NCI-H1694 treated with DMSO at 0.1 percent for 48 hours (cell line): ENCODE results near the gene CNRIP1.
"Not testable (repeated sequence)": the region's sequence is repeated elsewhere in the genome, so short reads cannot be mapped to it uniquely, and the experiment has no call there.

Source experiments
- DNase-seq: peaks from one replicate; lab custom pipeline; 2025; lab: John Stamatoyannopoulos, UW

Gene CNRIP1

GRCh38 chr2:68319398-68320117, at the start of gene CNRIP1:
CNRIP1 (minus strand) TSS chr2:68319949; CDS start chr2:68319400, 549 bp downstream.
- peak; percentile 61 for DNase-seq

GRCh38 chr2:68369337-68369734, 49.6 kb upstream of the CNRIP1 start:
- no peak for DNase-seq

GRCh38 chr2:68368654-68369336, 49.0 kb upstream of the CNRIP1 start:
- no peak for DNase-seq

- DNase-seq: no peak
Measured at GRCh38 chr2:68367953-68368653, 48.4 kb upstream of the CNRIP1 start.

- no peak for DNase-seq
Measured at GRCh38 chr2:68366083-68366560, 46.4 kb upstream of the CNRIP1 start.

- DNase-seq: no peak
Measured at GRCh38 chr2:68365087-68365486, 45.3 kb upstream of the CNRIP1 start, which contains the start of gene PLEK. PLEK (plus strand) TSS chr2:68365282; CDS start chr2:68365352, 70 bp downstream.

DNA sequence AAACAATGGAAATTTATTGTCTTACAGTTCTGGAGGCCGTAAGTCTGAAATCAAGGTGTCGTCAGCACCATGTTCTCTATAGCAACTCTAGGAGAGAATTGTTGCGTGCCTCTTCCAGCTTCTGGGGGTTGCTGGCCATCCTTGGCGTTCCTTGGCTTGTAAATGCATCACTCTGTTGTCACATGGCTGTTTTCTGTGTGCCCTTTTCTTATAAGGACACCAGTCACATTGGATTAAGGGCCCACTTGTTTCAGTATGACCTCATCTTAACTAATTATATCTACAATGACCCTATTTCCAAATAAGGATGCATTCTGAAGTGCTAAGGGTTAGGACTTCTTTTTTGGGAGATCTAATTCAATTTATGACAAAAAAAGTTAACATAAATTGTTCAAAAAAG, 44.0 kb upstream of the CNRIP1 start:
- DNase-seq: no peak

DNA sequence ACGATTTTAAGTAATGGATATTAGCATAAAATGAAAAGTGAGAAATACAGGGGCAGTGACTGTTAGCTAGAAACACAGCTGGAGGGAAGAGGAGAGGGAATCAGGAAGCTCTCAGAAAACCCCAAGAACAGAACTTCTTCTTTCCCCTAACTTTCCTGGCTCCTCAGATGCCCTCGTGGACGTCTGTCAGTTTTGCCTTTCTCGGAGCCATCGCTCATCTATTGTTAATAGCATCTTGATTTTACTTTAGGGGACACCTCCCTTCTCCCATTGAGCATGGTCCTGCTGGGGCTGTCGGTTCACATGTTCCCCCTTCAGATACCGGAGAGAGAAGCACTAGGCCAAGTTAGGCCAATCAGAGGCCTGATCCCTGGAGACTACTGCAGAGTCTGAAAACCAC, 43.0 kb upstream of the CNRIP1 start:
- DNase-seq: no peak

DNA sequence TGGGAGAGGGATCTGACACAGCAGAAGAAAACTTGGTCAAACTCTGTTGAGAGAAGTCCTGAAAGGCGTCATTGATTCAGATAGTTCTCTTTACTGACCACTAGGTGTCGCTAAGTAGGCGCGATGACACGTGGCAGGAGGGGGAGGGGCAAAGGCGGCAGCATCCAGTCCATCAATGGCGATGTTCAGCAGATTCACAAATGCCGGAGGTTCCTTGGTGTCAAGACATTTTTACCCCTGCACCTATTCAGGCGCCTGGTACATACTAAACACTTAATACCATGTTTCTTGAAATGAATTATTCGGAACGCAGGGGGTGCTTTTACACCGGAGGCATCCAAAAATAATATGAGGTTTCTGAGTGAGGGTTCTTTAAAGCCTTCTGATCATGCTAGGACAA, 42.3 kb upstream of the CNRIP1 start:
- DNase-seq: peak; percentile 15

DNA sequence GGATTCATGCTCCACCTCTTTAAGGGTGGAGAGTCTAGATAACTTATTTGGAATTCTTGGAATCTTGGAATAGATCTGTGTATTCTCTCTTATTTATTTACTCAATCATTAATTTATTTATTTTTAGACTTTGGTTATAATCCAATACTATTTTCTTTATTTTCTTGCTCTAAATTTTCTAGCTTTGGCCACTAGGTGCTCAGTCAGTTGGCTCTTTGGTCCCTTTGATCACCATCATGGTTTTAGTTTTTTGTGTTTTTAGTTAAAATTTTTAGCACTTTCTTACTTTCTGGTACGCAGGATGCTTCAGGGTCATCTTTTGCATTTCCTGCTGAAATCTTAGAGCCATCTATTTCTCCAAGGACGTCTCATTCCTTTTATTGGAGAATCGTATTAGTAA, 40.1 kb upstream of the CNRIP1 start:
- no peak for DNase-seq

GRCh38 chr2:68357605-68358337, 38.0 kb upstream of the CNRIP1 start:
- DNase-seq: peak; percentile 32

DNA sequence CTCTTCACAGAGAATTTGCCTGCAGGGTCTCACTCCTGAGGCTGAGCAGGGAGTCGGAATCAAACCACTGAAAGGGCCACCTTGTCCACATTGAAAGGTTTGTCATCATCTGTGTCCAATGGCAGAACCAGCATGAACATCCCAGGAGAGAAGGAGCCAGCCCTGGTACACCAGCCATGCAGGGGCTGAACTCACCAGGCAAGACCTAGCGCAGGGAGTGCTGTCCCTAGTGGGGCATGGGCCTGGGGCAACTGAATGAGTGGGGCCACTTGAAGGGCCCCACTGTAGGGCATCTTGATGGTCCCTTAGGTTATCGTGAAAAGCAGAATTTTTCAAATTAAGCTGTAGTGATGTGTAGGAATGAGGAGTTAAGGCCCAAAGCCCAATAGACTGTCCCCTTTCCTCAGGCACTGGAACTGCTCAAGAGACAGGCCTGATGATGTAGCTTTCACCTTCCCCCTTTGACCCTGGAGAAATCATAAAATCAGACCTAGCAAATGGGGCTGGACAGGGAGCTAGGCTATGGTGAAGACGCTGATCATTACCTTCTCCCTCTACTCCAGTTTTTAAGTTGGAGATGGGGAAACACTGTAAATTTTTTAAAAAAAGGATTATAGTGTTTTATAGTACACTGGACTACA, 37.0 kb upstream of the CNRIP1 start:
- no peak for DNase-seq

GRCh38 chr2:68352651-68353391, 33.1 kb upstream of the CNRIP1 start:
- no peak for DNase-seq

DNA sequence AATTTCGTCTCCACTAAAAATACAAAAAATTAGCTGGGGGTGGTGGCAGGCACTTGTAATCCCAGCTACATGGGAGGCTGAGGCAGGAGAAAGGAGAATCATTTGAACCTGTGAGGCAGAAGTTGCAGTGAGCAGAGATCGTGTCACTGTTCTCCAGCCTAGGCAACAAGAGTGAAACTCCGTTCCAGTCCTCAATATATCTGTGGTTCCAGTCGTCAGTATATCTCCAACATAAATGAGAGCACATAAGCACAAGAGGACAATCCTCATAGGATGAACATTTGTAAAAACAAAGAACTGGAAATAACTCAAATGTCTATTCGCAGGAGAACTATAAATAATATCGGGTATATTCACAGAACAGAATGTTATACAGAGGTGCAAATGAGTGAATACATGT, 32.2 kb upstream of the CNRIP1 start:
- no peak for DNase-seq

DNA sequence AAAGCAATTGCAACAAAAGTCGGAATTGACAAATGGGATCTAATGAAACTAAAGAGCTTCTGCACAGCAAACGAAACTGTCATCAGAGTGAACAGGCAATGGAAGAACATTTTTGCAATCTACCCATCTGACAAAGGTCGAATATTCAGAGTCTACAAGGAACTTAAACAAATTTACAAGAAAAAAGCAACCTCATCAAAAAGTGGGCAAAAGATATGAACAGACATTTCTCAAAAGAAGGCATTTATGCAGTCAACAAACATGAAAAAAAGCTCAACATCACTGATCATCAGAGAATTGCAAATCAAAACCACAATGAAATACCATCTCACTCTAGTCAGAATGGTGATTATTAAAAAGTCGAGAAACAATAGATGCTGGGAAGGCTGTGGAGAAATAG, 29.3 kb upstream of the CNRIP1 start:
- DNase-seq: not testable (repeated sequence)

DNA sequence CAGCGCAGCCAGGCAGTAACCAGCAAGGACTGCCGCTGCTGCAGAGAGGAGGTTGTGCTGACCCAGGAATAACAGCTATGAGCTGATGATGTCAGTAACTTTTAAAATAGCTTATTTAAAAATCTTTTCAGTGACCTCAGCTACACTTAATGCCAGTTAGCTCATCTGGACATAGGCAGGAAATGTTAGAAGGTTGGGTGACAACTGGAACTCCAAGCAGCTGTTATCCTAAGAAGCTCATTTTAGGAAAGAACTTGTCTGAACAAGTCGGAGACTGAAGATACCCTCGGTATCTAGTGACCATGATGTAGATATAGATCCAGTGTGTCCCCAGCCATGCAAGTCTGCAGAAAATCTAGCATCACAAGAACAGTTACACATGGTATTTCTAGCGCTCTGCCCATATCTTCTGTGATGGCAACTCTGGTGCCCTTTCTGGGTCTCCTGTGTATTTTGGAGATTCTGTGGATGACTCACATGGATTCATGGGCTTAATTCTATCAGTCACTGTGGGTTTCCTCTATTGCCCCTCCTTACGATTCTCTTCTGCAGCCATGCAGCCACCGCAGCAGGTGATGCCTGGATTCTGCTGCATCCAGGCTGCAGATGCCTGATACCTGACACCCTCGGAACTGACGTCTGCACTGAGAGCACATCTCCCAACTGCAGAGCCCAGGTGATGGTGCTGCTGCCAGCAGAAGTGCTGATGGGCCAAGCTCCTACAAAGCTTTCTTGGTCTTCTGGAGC, 25.6 kb upstream of the CNRIP1 start:
- DNase-seq: no peak

GRCh38 chr2:68344031-68344430, 24.3 kb upstream of the CNRIP1 start:
- no peak for DNase-seq

DNA sequence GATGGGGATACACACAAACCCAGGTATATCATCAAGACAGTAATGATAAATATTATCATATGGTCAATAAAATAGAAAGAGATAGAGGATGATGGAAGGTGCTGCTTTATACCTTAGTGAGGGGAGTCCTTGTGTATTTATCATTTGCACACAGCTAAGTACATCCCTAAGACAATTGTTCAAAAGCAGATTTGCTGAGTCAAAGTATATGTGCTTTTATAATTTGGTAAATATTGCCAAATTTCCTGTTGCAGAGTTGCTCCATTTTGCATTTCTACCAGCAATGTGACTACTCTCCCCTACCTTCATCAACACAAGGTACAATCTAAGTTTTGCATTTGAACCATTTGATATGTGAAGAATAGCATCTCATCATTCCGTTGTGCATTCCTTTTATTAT, 22.7 kb upstream of the CNRIP1 start:
- DNase-seq: no peak

DNA sequence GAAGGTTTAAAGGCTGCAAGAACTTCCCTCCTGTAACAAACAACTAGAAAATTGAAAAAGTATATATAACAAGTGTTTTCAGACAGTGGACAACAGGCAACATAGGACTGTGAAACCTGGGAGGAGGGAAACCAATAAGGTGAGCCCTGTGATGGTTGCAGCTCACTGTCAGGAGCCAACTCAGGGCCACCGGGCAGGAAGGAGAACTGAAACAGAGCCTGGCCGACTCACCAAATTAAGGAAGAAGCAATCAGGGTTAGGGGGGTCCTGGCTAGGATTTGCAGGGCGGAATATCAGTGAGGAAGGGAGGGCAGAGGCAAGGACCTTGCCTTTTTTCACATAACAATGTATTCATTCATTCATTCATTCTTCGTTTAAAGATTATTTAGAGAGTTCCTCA, 21.8 kb upstream of the CNRIP1 start:
- DNase-seq: no peak

- DNase-seq: no peak
Measured at GRCh38 chr2:68341062-68341329, 21.2 kb upstream of the CNRIP1 start.
